Left ventricle myocardium superior (tissue), 1 donor: ENCODE data around the gene MEF2D. TPM values are rescaled to one million over a fixed set of nuclear protein-coding genes. Genes with fewer than 3 reads are reported as not detected.

Experiments
- ATAC-seq: fragments of 200-7000 bp; cut with Tn5 transposase; one replicate; pipeline ENCODE4 v1.9.1; 2020; ENCODE audit warnings: mild to moderate bottlenecking, moderate library complexity
- DNase-seq: peaks from one replicate; pipeline ENCODE4 v3.0.0-alpha.2; 2020
- intact Hi-C: fragments of 100-400 bp; cut with micrococcal nuclease; formaldehyde crosslinking; loops from one replicate; pipeline ENCODE4 v1.11.0; 2022
- total RNA-seq: library from RNA; stranded (reverse); fragmentation: NEBNext Ultra II Directional; extraction: Animal tissue kit (Norgen Biotek cat#: 25700); gene quantifications from one replicate; pipeline ENCODE4 v1.2.1, GENCODE V29; 2021
- donor health status: DM: no; HTN: yes; CAD: no; lungs with severe emphysema.

The MEF2D gene
- total RNA-seq, 1 donor from 2014 or later = 116 TPM

- intact Hi-C loops = no loop called here
- no peak for DNase-seq
- ATAC-seq = no peak
These were observed 38.6 kb downstream of the MEF2D start for GRCh38 chr1:156461781-156462647.

DNA sequence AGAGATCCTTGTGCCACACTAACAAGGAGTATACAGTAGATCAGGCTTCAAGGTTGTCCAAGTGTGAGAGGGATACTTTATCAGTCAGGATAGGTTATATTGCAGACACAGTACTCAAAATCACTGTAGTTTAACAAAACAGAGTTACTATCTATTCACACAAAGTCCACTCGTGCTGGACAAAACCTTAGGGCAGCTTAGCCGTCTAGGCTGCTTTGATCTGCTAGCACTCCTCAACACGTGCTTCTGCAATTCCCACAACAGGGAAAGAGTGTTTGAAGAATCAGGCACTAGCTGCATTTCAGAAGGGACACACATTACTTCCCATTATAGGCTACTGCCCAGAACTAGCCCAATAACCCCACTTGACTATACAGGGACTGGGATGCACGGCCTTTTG lies 39.5 kb downstream of the MEF2D start:
- no peak for DNase-seq

GRCh38 chr1:156460525-156460924 lies 40.0 kb downstream of the MEF2D start:
- intact Hi-C loops = no loop called here
- no peak for ATAC-seq

More for the DNA sequence above, 39.5 kb downstream of the MEF2D start:
- intact Hi-C loops = no loop called here
- ATAC-seq = no peak

DNA sequence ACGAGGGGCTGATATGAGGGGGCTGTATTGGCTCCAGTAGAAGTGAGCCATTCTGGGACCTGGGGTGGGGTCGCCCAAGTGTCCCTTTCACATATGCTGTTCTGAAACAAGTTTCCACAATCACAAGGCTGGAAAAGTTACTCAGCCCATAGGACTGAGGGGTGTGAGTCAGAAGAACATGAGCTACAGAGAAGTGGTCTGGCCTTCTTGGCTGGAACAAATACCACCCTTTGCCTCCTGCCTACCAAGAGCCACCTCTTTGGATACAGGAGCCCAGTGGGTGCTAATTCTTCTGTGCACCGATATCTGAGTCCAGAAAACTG lies 42.4 kb downstream of the MEF2D start:
- no peak for DNase-seq
- intact Hi-C loops = loop anchor here (5.0 kb wide), 1 partner anchor 149 kb away; no protein-coding TSS in a partner anchor
- ATAC-seq = no peak

More at GRCh38 chr1:156460525-156460924, 40.0 kb downstream of the MEF2D start:
- DNase-seq = no peak

- ATAC-seq = peak; percentile 94
- DNase-seq = peak; percentile 98
- intact Hi-C loops = loop anchor here (5.0 kb wide), 1 partner anchor 150 kb away; no protein-coding TSS in a partner anchor
These were observed 43.7 kb downstream of the MEF2D start for GRCh38 chr1:156456625-156457465.

DNA sequence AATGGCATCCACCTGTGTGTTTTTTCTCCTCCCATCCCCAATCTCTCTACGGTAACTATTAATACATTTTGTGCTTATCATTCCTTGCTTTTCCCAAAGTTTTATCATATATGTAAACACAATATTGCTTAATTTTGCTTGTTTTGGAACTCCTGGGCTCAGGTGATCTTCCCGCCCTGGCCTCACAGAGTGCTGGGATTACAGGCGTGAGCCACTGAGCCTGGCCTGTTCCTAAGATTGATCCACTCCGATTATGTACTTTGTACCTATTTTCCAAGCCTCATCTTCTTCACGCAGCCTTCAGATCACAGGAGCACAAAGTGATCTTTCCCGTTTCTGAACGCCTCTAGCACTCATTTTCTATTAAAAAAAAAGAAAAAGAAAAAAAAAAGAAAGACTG lies 45.2 kb downstream of the MEF2D start:
- intact Hi-C loops = loop anchor here (5.0 kb wide), 1 partner anchor 152 kb away; no protein-coding TSS in a partner anchor

GRCh38 chr1:156452907-156453306 lies 47.7 kb downstream of the MEF2D start:
- intact Hi-C loops = no loop called here
- DNase-seq = no peak
- no peak for ATAC-seq

More for the DNA sequence above, 45.2 kb downstream of the MEF2D start:
- DNase-seq (no peak), ATAC-seq (no peak)

GRCh38 chr1:156451505-156452160 lies 48.9 kb downstream of the MEF2D start:
- DNase-seq (no peak), ATAC-seq (no peak)
- intact Hi-C loops = no loop called here

GRCh38 chr1:156448134-156448967 lies 52.2 kb downstream of the MEF2D start:
- intact Hi-C loops = no loop called here
- DNase-seq (no peak), ATAC-seq (no peak)

DNA sequence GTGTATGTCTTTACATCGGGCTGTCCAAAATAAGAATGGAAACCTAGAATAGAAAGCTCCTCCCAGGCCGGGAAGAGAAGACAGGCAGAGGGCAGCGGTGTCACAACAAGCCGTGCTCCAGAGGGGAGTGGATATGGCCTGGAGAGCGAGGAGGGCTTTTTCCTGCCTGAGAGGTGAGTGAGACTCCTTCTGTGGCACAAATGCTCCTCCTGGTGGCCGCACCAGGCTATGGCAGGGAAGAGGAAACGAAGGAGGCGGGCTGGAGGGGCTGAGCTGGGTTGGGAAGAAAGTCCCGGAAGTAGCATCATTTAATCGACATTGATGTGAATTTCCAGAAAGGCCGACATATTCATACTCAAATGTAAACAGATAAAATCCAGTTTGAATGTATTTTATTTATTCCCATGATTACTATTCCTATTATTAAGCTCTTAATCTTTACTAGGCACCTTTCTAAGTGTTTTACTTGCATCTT lies 54.7 kb downstream of the MEF2D start:
- ATAC-seq = peak; percentile 97
- intact Hi-C loops = loop anchor here (2.0 kb wide), 1 partner anchor 61 kb away; no protein-coding TSS in a partner anchor

DNA sequence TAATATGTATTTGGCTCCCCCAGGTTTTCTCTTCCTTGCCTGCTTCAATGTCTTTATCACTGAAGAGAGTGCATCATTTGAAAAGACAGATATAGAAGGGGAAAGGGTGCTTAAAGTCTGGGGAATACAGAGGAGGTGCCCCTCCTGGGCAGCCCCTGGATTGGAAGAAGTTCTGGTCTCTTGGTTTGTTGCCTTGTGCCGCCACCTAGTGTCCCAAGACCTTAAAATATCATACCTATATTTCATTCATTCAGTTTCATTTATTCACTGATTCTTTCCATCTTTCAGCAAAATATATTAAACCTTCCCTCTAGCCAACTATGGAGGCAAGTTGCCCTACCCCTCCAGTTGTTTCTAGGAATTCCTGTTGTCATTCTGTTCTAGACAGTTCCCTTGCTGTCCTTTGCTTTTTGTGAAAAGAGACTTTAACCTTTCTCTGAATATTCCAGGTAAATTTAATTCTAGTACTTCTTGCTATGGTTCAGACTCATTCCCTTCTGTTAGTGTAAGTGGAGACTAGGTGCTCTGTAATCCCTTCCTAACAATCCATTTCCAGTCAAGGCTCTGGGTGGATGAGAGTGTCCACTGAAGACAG lies 56.1 kb downstream of the MEF2D start:
- no peak for DNase-seq
- intact Hi-C loops = loop anchor here (2.0 kb wide), 1 partner anchor 60 kb away; no protein-coding TSS in a partner anchor
- ATAC-seq = no peak

More for the DNA sequence above, 54.7 kb downstream of the MEF2D start:
- DNase-seq = peak; percentile 86

- intact Hi-C loops = no loop called here
- ATAC-seq (no peak), DNase-seq (no peak)
These were observed 57.3 kb downstream of the MEF2D start for GRCh38 chr1:156443286-156443685.

DNA sequence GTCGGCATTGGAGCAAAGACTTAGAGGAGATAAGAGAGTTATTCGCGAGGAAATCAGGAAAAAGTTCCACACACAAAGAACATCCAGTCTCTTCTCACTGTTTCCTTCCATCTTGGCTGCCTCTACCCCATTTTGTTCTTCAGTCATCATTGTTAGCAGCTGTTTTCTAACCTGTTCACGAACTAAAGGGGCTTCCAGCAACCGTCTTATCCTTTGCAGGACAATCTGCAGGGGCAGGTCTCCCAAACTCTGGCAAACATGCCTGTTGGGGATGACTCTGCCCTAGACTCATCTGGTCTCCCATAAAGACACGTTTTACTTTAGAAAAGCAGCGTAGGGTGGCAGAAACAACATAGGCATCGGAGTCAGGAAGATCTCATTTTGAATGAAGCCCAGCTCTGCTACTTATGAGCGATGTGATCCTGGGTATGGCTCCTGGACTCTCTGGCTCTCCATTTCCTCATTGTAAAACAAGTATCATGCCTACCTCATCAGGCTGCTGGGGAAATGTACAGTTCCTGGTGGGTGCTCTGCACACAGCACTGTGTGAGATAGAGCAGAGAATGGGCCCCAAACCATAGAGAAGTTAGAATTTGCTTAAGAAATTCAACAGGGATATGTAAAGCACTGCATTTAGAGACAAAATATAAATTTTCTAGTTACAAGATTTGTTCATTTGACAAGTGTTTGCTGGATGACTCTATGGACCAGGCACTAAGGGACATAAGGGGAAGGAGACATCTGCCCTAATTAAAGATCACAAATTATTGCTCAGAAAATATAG lies 59.7 kb downstream of the MEF2D start:
- no peak for ATAC-seq
- DNase-seq = no peak
- intact Hi-C loops = no loop called here

DNA sequence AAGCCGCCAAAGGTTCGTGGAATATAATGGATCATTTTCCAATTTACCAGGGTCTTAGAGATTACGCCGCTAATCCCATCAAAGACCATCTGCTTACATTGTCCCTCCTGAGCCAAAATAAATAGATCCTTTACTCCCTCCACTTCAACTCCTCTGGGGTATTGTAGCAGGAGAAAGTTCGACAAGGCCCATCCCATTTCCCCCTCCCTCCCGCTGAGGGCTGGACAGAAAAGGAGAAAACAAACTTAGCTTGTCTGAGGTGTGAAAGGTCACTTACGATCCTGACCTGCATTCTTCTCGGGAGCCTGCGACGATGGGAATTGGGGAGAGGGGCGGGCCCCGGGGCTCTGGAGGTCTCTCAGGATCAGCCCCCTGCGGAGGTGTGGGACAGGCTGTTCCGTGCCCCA lies 60.8 kb downstream of the MEF2D start:
- no peak for DNase-seq

DNA sequence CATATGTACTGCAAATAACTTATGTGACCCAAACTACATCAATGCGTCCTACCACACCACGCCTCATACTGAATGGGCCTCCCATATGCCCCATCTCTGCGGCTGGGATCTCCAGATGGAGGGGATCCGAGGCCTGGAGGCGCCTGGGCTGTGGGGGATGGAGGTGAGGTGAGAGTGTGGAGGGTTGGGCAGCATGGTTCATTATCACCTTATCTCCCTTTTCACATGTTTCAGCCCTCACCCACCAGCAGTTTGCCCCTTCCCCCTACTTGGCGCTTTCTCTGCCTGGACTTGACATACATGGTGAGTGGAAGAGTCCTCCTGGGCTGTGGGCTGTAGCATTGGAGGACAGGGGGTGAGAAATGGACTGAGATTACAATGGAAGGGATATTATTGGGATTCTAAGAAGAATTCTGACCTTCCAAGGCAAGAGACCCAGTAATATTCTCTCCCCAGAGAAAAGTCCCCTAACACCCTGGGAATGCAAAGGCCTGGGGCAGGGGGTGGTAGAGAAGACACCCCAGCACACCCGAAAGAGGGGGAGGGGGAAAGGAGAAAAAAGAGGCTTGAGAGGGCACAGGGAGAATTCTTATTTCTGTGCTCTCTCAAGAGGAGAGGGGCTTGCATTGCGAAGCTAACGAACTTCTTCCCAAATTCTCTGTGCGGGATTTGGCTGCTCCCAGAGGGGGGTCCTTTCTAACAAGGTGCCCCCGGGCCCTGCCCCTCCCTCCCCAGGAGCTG lies 61.4 kb downstream of the MEF2D start:
- ATAC-seq = no peak
- intact Hi-C loops = no loop called here
- DNase-seq = no peak

More for the DNA sequence above, 60.8 kb downstream of the MEF2D start:
- intact Hi-C loops = no loop called here
- ATAC-seq = no peak

- ATAC-seq = no peak
- intact Hi-C loops = no loop called here
- no peak for DNase-seq
These were observed 62.1 kb downstream of the MEF2D start for GRCh38 chr1:156438278-156438987.
